Activated T-helper 9 cell treated with anti-CD3 and anti-CD28 coated beads, Interleukin-2, amount 50 U/mL, for 16 hours (primary cell): ENCODE results near the gene CSF1R.

Source experiments
- DNase-seq: peaks from one replicate; pipeline ENCODE4 v3.0.0-alpha.2; 2020; ENCODE audit warnings: low read depth

Gene CSF1R

GRCh38 chr5:150024346-150024984, 61.9 kb downstream of the CSF1R start:
- DNase-seq = no peak

GRCh38 chr5:150023136-150023535, 63.2 kb downstream of the CSF1R start:
- no peak for DNase-seq

GRCh38 chr5:150022681-150023080, 63.7 kb downstream of the CSF1R start:
- no peak for DNase-seq

GRCh38 chr5:150022158-150022531, 64.2 kb downstream of the CSF1R start:
- no peak for DNase-seq

- DNase-seq = no peak
Measured at GRCh38 chr5:150021491-150022157, 64.7 kb downstream of the CSF1R start.

- no peak for DNase-seq
Measured at GRCh38 chr5:150020249-150020648, 66.1 kb downstream of the CSF1R start.

GRCh38 chr5:150017226-150018005, 68.9 kb downstream of the CSF1R start:
- no peak for DNase-seq

GRCh38 chr5:150016537-150016936, 69.8 kb downstream of the CSF1R start:
- DNase-seq = no peak

GRCh38 chr5:150015415-150015814, 70.9 kb downstream of the CSF1R start:
- DNase-seq = no peak

GRCh38 chr5:150014456-150014855, 71.9 kb downstream of the CSF1R start:
- DNase-seq = no peak

- DNase-seq = no peak
Measured at GRCh38 chr5:150013931-150014330, 72.4 kb downstream of the CSF1R start.

GRCh38 chr5:150009671-150010387, 76.5 kb downstream of the CSF1R start:
- DNase-seq = no peak

GRCh38 chr5:150007050-150007449, 79.3 kb downstream of the CSF1R start:
- no peak for DNase-seq

- DNase-seq = no peak
Measured at GRCh38 chr5:150006318-150006717, 80.0 kb downstream of the CSF1R start.
